ENCODE measurements around the gene IZUMO1.

GRCh38 chr19:48750351-48750750, 3.6 kb upstream of the IZUMO1 start:
- TF ChIP-seq ZFX (CRISPR knock-in tag; IDR thresholded peaks at IDR 0.05): no peak
- TF ChIP-seq YY1 (IDR thresholded peaks at IDR 0.05; ENCODE audit: borderline replicate concordance in 1 of 3, control insufficient read depth in 1 of 3, extremely low read depth in 1 of 3, insufficient read depth in 3 of 3, insufficient read length in 1 of 3, insufficient replicate concordance in 2 of 3, low read depth in 1 of 3, low read length in 2 of 3): no peak
- TF ChIP-seq, protein P1, sequence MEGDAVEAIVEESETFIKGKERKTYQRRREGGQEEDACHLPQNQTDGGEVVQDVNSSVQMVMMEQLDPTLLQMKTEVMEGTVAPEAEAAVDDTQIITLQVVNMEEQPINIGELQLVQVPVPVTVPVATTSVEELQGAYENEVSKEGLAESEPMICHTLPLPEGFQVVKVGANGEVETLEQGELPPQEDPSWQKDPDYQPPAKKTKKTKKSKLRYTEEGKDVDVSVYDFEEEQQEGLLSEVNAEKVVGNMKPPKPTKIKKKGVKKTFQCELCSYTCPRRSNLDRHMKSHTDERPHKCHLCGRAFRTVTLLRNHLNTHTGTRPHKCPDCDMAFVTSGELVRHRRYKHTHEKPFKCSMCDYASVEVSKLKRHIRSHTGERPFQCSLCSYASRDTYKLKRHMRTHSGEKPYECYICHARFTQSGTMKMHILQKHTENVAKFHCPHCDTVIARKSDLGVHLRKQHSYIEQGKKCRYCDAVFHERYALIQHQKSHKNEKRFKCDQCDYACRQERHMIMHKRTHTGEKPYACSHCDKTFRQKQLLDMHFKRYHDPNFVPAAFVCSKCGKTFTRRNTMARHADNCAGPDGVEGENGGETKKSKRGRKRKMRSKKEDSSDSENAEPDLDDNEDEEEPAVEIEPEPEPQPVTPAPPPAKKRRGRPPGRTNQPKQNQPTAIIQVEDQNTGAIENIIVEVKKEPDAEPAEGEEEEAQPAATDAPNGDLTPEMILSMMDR (IDR thresholded peaks at IDR 0.05 in 2 of 3, conservative IDR thresholded peaks at IDR 0.05 in 1 of 3; ENCODE audit: insufficient read depth in 2 of 3, low read depth in 1 of 3, low read length in 3 of 3): no peak
- TF ChIP-seq ZFP36 (IDR thresholded peaks at IDR 0.05; ENCODE audit: low read depth, low read length, partially characterized antibody): no peak
- TF ChIP-seq NFRKB (IDR thresholded peaks at IDR 0.05; ENCODE audit: low read depth): no peak
- no peak for TF ChIP-seq HINFP (tag; conservative IDR thresholded peaks at IDR 0.05; ENCODE audit: low read depth)
- TF ChIP-seq KLF10 (CRISPR knock-in tag; IDR thresholded peaks at IDR 0.05): no peak
